Uterus (tissue), 4 donors: ENCODE measurements around the gene IFNA1. TPM values are rescaled to one million over a fixed set of nuclear protein-coding genes. Genes with fewer than 3 reads are reported as not detected.

Experiments used
- DNase-seq, 2 donors: peaks; one replicate each; pipeline ENCODE4 v3.0.0-alpha.2; 2019 to 2020
- H3K27ac ChIP-seq, 2 donors: fragments of 200-600 bp; sonication (generic); 1 replicate in 1 of 2; 2 replicates in 1 of 2; pipeline ENCODE4 v1.5.1; 2016 to 2018
- H3K27me3 ChIP-seq, 2 donors: fragments of 200-600 bp; sonication (generic); one replicate each; pipeline ENCODE4 v1.5.1; 2018 to 2019; ENCODE audit warnings: control low read depth in 1 of 2
- H3K36me3 ChIP-seq, 2 donors: fragments of 200-600 bp; sonication (generic); one replicate each; pipeline ENCODE4 v1.5.1; 2019; ENCODE audit warnings: control low read depth in 1 of 2
- H3K4me1 ChIP-seq, 2 donors: fragments of 200-600 bp; sonication (generic); one replicate each; pipeline ENCODE4 v1.5.1; 2018 to 2019; ENCODE audit warnings: control low read depth in 1 of 2
- H3K4me3 ChIP-seq, 2 donors: fragments of 200-600 bp; sonication (generic); 1 replicate in 1 of 2; 2 replicates in 1 of 2; pipeline ENCODE4 v1.5.1; 2018 to 2019; ENCODE audit warnings: mild to moderate bottlenecking in 1 of 2
- H3K9me3 ChIP-seq, 2 donors: fragments of 200-600 bp; sonication (generic); one replicate each; pipeline ENCODE4 v1.5.1; 2019; ENCODE audit warnings: control low read depth in 1 of 2
- POLR2A ChIP-seq, 2 donors: fragments of 450-650 bp; IDR thresholded peaks; one replicate each; pipeline ENCODE4 v1.6.1; 2016; ENCODE audit warnings: antibody characterized with exemption in 2 of 2, mild to moderate bottlenecking in 1 of 2, moderate library complexity in 1 of 2
- intact Hi-C: fragments of 100-400 bp; cut with DNase I; formaldehyde crosslinking; loops from one replicate; pipeline ENCODE4 v1.15.1; 2023; ENCODE audit warnings: low total_unique reads
- total RNA-seq, 4 donors: library from RNA; depleted of rRNA in 3 of 4; stranded (reverse); fragments of >200 nt in 3 of 4; gene quantifications; one replicate each; pipeline versions ENCODE4 v1.1.0 to v1.2.4, GENCODE V29; 2014 to 2023
- TF ChIP-seq, protein P1 (sequence below), 4 experiments: fragments of 200-600 bp in 2 of 4; fragments of 450-650 bp in 2 of 4; sonication (generic) in 2 of 4; IDR thresholded peaks; one replicate each; pipeline ENCODE4 v1.5.1; 2016 to 2019; ENCODE audit warnings: antibody characterized with exemption in 4 of 4, mild to moderate bottlenecking in 2 of 4, moderate library complexity in 1 of 4
- donor health status: DM: yes; HTN: yes; CAD: no.

IFNA1 gene
- total RNA-seq, 4 donors from 2014 or later = not detected

DNA sequence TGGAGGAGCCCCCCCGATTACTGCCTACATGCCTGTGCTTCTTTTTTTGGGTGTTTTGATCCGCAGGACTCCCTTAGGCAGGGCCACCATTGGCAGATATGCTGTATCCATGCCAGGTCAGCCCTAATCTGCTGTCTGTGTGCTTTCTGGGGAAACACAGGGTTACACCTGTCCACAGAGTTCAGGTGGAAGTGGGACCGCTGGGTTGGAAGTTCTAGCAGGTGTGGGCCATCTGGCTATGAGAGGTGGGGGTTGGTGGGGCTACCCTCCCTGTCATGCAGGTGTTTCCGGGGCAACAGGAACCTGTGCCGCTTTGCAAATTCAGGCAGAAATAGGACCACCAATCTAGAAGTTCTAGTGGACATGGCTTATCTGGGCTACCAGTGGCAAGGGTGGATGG, 24.9 kb downstream of the IFNA1 start:
- Histone ChIP-seq H3K36me3 (no peaks in the 10 kb centered on the region), H3K9me3 (peaks cover 0 to 4% of the 10 kb centered on the region in 2 donors), H3K4me1 (no peaks in the 10 kb centered on the region), H3K27me3 (no peaks in the 10 kb centered on the region), H3K4me3 (no peak overlapping the region), H3K27ac (no peak overlapping the region)
- intact Hi-C loops = no loop called here
- TF ChIP-seq, protein P1, sequence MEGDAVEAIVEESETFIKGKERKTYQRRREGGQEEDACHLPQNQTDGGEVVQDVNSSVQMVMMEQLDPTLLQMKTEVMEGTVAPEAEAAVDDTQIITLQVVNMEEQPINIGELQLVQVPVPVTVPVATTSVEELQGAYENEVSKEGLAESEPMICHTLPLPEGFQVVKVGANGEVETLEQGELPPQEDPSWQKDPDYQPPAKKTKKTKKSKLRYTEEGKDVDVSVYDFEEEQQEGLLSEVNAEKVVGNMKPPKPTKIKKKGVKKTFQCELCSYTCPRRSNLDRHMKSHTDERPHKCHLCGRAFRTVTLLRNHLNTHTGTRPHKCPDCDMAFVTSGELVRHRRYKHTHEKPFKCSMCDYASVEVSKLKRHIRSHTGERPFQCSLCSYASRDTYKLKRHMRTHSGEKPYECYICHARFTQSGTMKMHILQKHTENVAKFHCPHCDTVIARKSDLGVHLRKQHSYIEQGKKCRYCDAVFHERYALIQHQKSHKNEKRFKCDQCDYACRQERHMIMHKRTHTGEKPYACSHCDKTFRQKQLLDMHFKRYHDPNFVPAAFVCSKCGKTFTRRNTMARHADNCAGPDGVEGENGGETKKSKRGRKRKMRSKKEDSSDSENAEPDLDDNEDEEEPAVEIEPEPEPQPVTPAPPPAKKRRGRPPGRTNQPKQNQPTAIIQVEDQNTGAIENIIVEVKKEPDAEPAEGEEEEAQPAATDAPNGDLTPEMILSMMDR (IDR thresholded peaks at IDR 0.05) = no peak
- no peak for TF ChIP-seq POLR2A (IDR thresholded peaks at IDR 0.05)
- no peak for DNase-seq

DNA sequence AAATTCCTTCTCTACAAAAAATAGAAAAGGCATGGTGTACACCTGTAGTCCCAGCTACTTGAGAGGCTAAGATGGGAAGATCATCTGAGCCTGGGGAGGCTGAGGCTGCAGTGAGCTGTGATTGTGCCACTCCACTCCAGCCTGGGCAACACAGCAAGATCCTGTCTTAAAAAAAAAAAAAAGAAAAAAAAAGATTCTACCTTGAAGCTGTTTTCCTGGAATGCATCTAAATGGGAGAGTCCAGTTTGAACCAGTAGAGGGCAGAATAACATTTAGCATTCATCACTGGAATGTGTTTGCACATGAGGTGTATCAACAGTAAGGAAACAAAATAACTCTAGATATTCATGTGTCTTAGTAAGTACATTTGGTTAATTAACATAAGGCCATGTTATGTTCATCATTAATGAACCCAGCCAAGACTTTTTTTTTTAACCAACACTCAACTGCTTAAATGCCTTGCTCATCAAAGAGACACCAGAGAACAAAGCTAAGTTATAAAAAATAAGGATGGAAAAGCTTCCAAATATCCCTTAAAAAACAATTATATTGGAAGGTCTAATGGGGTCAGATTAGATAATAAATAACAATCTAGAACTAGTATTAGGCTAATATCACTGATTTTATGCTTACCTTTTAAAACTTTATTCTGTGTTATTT, 25.8 kb downstream of the IFNA1 start:
- Histone ChIP-seq H3K36me3 (no peaks in the 10 kb centered on the region), H3K27me3 (no peaks in the 10 kb centered on the region), H3K27ac (no peak overlapping the region), H3K9me3 (peaks cover 0 to 4% of the 10 kb centered on the region in 2 donors), H3K4me1 (no peaks in the 10 kb centered on the region), H3K4me3 (no peak overlapping the region)
- DNase-seq = no peak
- intact Hi-C loops = no loop called here
- TF ChIP-seq POLR2A (IDR thresholded peaks at IDR 0.05) = no peak
- TF ChIP-seq, protein P1 (IDR thresholded peaks at IDR 0.05) = peak in 2 of 4 experiments; percentile 24 to 25

DNA sequence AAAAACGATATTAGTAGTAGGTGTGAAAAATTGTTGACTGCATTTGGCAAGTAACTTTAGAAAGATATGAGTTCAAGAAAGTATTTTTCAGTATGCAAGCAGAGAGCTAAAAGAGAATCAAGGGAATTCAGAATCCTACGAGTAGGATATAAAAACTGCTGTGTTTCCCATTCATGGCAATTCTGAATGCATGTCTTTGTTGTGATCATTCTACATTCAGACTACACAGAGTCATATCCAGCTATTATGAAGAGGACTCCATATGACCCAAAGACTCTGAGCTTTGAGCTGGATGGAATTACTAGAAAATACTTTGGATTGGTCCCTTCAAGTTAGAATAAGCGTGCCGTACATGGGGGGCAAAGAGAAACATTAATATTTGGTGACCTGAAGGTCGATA, 29.9 kb downstream of the IFNA1 start:
- no peak for TF ChIP-seq POLR2A (IDR thresholded peaks at IDR 0.05)
- TF ChIP-seq, protein P1 (IDR thresholded peaks at IDR 0.05) = no peak
- intact Hi-C loops = no loop called here
- no peak for DNase-seq

DNA sequence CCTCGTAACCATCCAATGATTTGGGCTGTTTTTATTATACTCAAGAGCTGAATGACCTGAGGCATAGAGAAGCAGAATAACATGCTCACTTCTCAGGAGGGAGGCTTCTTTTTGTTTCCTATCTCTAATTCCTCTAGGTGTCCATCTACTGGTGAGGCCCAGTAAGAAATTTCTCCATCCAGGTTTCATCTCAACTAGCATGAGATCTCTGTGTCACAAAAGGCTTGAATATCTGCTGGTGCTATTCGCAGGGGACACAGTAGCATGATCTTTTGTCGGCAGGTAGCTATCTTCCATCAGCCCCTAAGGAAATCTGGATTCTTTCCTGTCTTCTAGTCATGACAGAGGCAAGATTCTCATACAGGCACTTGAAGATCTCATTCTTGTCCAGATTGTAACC, 33.0 kb downstream of the IFNA1 start:
- Histone ChIP-seq H3K4me3 (no peak overlapping the region), H3K27me3 (no peaks in the 10 kb centered on the region), H3K27ac (no peak overlapping the region), H3K36me3 (no peaks in the 10 kb centered on the region), H3K9me3 (no peaks in the 10 kb centered on the region), H3K4me1 (no peaks in the 10 kb centered on the region)
- no peak for TF ChIP-seq POLR2A (IDR thresholded peaks at IDR 0.05)
- TF ChIP-seq, protein P1 (IDR thresholded peaks at IDR 0.05) = no peak
- intact Hi-C loops = no loop called here
- DNase-seq = no peak

More for the DNA sequence above, 29.9 kb downstream of the IFNA1 start:
- no peaks in the 10 kb centered on the region for H3K9me3 ChIP-seq
- no peaks in the 10 kb centered on the region for H3K4me1 ChIP-seq
- no peaks in the 10 kb centered on the region for H3K36me3 ChIP-seq
- H3K27me3 ChIP-seq = no peaks in the 10 kb centered on the region
- H3K4me3 ChIP-seq = no peak overlapping the region
- no peak overlapping the region for H3K27ac ChIP-seq

DNA sequence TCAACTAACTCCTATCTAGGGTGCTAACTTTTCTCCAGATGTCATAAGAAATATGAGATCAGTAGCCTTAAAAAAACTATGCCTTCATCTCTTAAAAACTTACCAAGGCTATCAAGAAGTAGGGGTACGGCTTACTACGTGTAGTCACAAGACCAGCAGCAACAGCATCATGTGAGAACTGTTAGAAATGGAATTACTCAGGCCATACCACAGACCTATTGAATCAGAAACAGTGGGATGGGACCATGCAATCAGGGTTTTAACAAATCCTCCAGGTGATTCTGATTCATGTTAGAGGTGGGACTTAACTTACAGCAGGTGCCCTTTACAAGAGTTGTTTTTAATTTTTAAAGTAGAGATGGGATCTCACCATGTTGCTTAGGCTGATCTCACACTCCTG, 37.2 kb downstream of the IFNA1 start:
- Histone ChIP-seq H3K9me3 (no peaks in the 10 kb centered on the region), H3K4me3 (no peak overlapping the region), H3K4me1 (no peaks in the 10 kb centered on the region), H3K27ac (no peak overlapping the region), H3K36me3 (no peaks in the 10 kb centered on the region), H3K27me3 (no peaks in the 10 kb centered on the region)
- intact Hi-C loops = no loop called here
- TF ChIP-seq, protein P1 (IDR thresholded peaks at IDR 0.05) = no peak
- no peak for TF ChIP-seq POLR2A (IDR thresholded peaks at IDR 0.05)
- no peak for DNase-seq
